Neural progenitor cell (in vitro differentiated cells): ENCODE results near the gene DDX5. TPM values are rescaled to one million over a fixed set of nuclear protein-coding genes. Genes with fewer than 3 reads are reported as not detected.

Experiments
- DNase-seq: peaks from one replicate; pipeline ENCODE4 v3.0.0-alpha.2; 2016; ENCODE audit warnings: low spot score
- H2AFZ ChIP-seq: fragments of 200-600 bp; sonication (generic); replicated peaks from 2 replicates; pipeline ENCODE4 v1.6.1; 2016; ENCODE audit warnings: antibody characterized with exemption
- H3F3A ChIP-seq: fragments of 200-600 bp; sonication (generic); 2 replicates; pipeline ENCODE4 v1.6.1; 2016; ENCODE audit warnings: antibody characterized with exemption, low read depth
- H3K27ac ChIP-seq: fragments of 200-600 bp; sonication (generic); 2 replicates; pipeline ENCODE4 v1.5.1; 2016; ENCODE audit warnings: mild to moderate bottlenecking
- H3K27me3 ChIP-seq: fragments of 200-600 bp; sonication (generic); 2 replicates; pipeline ENCODE4 v1.6.1; 2016; ENCODE audit warnings: mild to moderate bottlenecking, moderate library complexity
- H3K36me3 ChIP-seq: fragments of 200-600 bp; sonication (generic); 2 replicates; pipeline ENCODE4 v1.5.1; 2016
- H3K4me1 ChIP-seq: fragments of 200-600 bp; sonication (generic); 2 replicates; pipeline ENCODE4 v1.6.1; 2016; ENCODE audit warnings: mixed run types
- H3K4me2 ChIP-seq: fragments of 200-600 bp; sonication (generic); 2 replicates; pipeline ENCODE4 v1.6.1; 2016
- H3K4me3 ChIP-seq: fragments of 200-600 bp; sonication (generic); 2 replicates; pipeline ENCODE4 v1.5.1; 2016
- H3K79me2 ChIP-seq: fragments of 200-600 bp; sonication (generic); 2 replicates; pipeline ENCODE4 v1.6.1; 2016; ENCODE audit warnings: low read depth
- H3K9ac ChIP-seq: fragments of 200-600 bp; sonication (generic); 2 replicates; pipeline ENCODE4 v1.6.1; 2016
- H3K9me3 ChIP-seq: fragments of 200-600 bp; sonication (generic); 2 replicates; pipeline ENCODE4 v1.5.1; 2016; ENCODE audit warnings: low read depth
- H4K20me1 ChIP-seq: fragments of 200-600 bp; sonication (generic); 2 replicates; pipeline ENCODE4 v1.6.1; 2016; ENCODE audit warnings: low read depth
- H3K27ac Mint-ChIP-seq: 3 replicates; pipeline ENCODE4 v1.8.0; 2021; ENCODE audit warnings: mixed read lengths
- H3K27me3 Mint-ChIP-seq: 2 replicates; pipeline ENCODE4 v1.8.0; 2022; ENCODE audit warnings: low read depth, mild to moderate bottlenecking, inconsistent platforms, moderate library complexity, mixed read lengths; ENCODE audit not compliant: insufficient read depth
- H3K36me3 Mint-ChIP-seq: 3 replicates; pipeline ENCODE4 v1.8.0; 2021; ENCODE audit warnings: mixed read lengths
- H3K4me1 Mint-ChIP-seq: 3 replicates; pipeline ENCODE4 v1.8.0; 2021; ENCODE audit warnings: mixed read lengths
- H3K4me3 Mint-ChIP-seq: 3 replicates; pipeline ENCODE4 v1.8.0; 2021; ENCODE audit warnings: mild to moderate bottlenecking, moderate library complexity, mixed read lengths
- H3K9me3 Mint-ChIP-seq: 3 replicates; pipeline ENCODE4 v1.8.0; 2020; ENCODE audit warnings: mixed read lengths
- CTCF ChIP-seq: fragments of 200-600 bp; sonication (generic); IDR thresholded peaks from 2 replicates; pipeline ENCODE4 v1.5.1; 2017; ENCODE audit warnings: antibody characterized with exemption, mild to moderate bottlenecking
- EZH2 ChIP-seq: fragments of 200-600 bp; sonication (generic); IDR thresholded peaks from 2 replicates; pipeline ENCODE4 v1.6.1; 2017; ENCODE audit warnings: antibody characterized with exemption, mild to moderate bottlenecking, moderate library complexity
- EZH2phosphoT487 ChIP-seq: fragments of 200-600 bp; sonication (generic); IDR thresholded peaks from 2 replicates; pipeline ENCODE4 v1.6.1; 2017; ENCODE audit warnings: antibody characterized with exemption
- total RNA-seq: library from RNA; depleted of rRNA; stranded (reverse); fragments of >200 nt; gene quantifications from 2 replicates; pipeline ENCODE4 v1.2.3, GENCODE V29; 2015; ENCODE audit warnings: low replicate concordance

Gene DDX5
- total RNA-seq, 1 donor from 2014 or later, result 967 TPM

- DNase-seq, result peak; percentile 94
- Histone ChIP-seq H3K4me1 (peaks cover 20% of the 10 kb centered on the region), H3K36me3 (peaks cover 45% of the 10 kb centered on the region), H3K4me2 (peak overlapping the region; percentile 96), H3K4me3 (peak overlapping the region; percentile 93), H3K9me3 (no peaks in the 10 kb centered on the region), H3K27me3 (no peaks in the 10 kb centered on the region), H3F3A (peaks cover 60% of the 10 kb centered on the region), H3K9ac (peak overlapping the region; percentile 100), H3K27ac (peak overlapping the region; percentile 96), H3K79me2 (peaks cover 94% of the 10 kb centered on the region), H4K20me1 (peaks cover 74% of the 10 kb centered on the region), H2AFZ (no peak overlapping the region)
- peaks cover 12% of the 10 kb centered on the region for H3K27me3 Mint-ChIP-seq
- H3K36me3 Mint-ChIP-seq, result peaks cover 45% of the 10 kb centered on the region
- H3K9me3 Mint-ChIP-seq, result no peaks in the 10 kb centered on the region
- H3K4me1 Mint-ChIP-seq, result peaks cover 32% of the 10 kb centered on the region
- peak overlapping the region; percentile 100 for H3K4me3 Mint-ChIP-seq
- peak overlapping the region; percentile 100 for H3K27ac Mint-ChIP-seq
- TF ChIP-seq EZH2, result no peak
- TF ChIP-seq EZH2phosphoT487, result no peak
- TF ChIP-seq CTCF, result no peak
Observed at GRCh38 chr17:64505340-64506200, 519 bp downstream of the DDX5 start.

GRCh38 chr17:64504769-64505339, 1.2 kb downstream of the DDX5 start:
- no peak for TF ChIP-seq EZH2
- no peak for TF ChIP-seq CTCF
- no peak for TF ChIP-seq EZH2phosphoT487
- H3K4me1 ChIP-seq, result peaks cover 20% of the 10 kb centered on the region
- H3K4me1 Mint-ChIP-seq, result peaks cover 38% of the 10 kb centered on the region
- no peaks in the 10 kb centered on the region for H3K27me3 ChIP-seq
- peaks cover 67% of the 10 kb centered on the region for H3F3A ChIP-seq
- H3K36me3 Mint-ChIP-seq, result peaks cover 46% of the 10 kb centered on the region
- H3K4me3 ChIP-seq, result peak overlapping the region; percentile 93
- peaks cover 94% of the 10 kb centered on the region for H3K79me2 ChIP-seq
- H3K4me3 Mint-ChIP-seq, result peak overlapping the region; percentile 100
- DNase-seq, result no peak
- peak overlapping the region; percentile 95 for H3K27ac Mint-ChIP-seq
- peak overlapping the region; percentile 100 for H3K9ac ChIP-seq
- peaks cover 12% of the 10 kb centered on the region for H3K27me3 Mint-ChIP-seq
- no peaks in the 10 kb centered on the region for H3K9me3 Mint-ChIP-seq
- H3K27ac ChIP-seq, result peak overlapping the region; percentile 39
- H4K20me1 ChIP-seq, result peaks cover 76% of the 10 kb centered on the region
- H3K36me3 ChIP-seq, result peaks cover 52% of the 10 kb centered on the region
- peak overlapping the region; percentile 96 for H3K4me2 ChIP-seq
- H3K9me3 ChIP-seq, result no peaks in the 10 kb centered on the region
- H2AFZ ChIP-seq, result no peak overlapping the region

GRCh38 chr17:64503821-64504768, 2.0 kb downstream of the DDX5 start:
- Mint-ChIP-seq H3K4me1 (peaks cover 37% of the 10 kb centered on the region), H3K36me3 (peaks cover 50% of the 10 kb centered on the region), H3K27me3 (peaks cover 12% of the 10 kb centered on the region), H3K9me3 (no peaks in the 10 kb centered on the region), H3K4me3 (peak overlapping the region; percentile 100), H3K27ac (no peak overlapping the region)
- H3K9ac ChIP-seq, result peak overlapping the region; percentile 100
- peaks cover 78% of the 10 kb centered on the region for H4K20me1 ChIP-seq
- H3K27ac ChIP-seq, result no peak overlapping the region
- peaks cover 26% of the 10 kb centered on the region for H3K4me1 ChIP-seq
- H3F3A ChIP-seq, result peaks cover 75% of the 10 kb centered on the region
- peaks cover 59% of the 10 kb centered on the region for H3K36me3 ChIP-seq
- no peak overlapping the region for H2AFZ ChIP-seq
- peak overlapping the region; percentile 93 for H3K4me3 ChIP-seq
- no peaks in the 10 kb centered on the region for H3K9me3 ChIP-seq
- H3K27me3 ChIP-seq, result no peaks in the 10 kb centered on the region
- no peak for TF ChIP-seq EZH2phosphoT487
- no peak for TF ChIP-seq EZH2
- TF ChIP-seq CTCF, result no peak
- peak overlapping the region; percentile 96 for H3K4me2 ChIP-seq
- no peak for DNase-seq
- peaks cover 93% of the 10 kb centered on the region for H3K79me2 ChIP-seq
